ENCODE measurements around the gene LLGL1.

Gene LLGL1

GRCh38 chr17:18230288-18231141 is 5.1 kb downstream of the LLGL1 start:
- DNase-seq, result no peak

GRCh38 chr17:18231164-18231563 is 5.7 kb downstream of the LLGL1 start:
- no peak for DNase-seq

GRCh38 chr17:18233803-18234518 is 8.5 kb downstream of the LLGL1 start:
- no peak for DNase-seq

- DNase-seq, result no peak
Measured at GRCh38 chr17:18234853-18235380, 9.5 kb downstream of the LLGL1 start.

- DNase-seq, result no peak
Measured at GRCh38 chr17:18235743-18236256, 10.4 kb downstream of the LLGL1 start.

- DNase-seq, result no peak
Measured at GRCh38 chr17:18236494-18236893, 11.1 kb downstream of the LLGL1 start.

- DNase-seq, result no peak
Measured at GRCh38 chr17:18237461-18237860, 12.0 kb downstream of the LLGL1 start.

GRCh38 chr17:18238299-18238698 is 12.9 kb downstream of the LLGL1 start:
- DNase-seq, result no peak

- DNase-seq, result no peak
Measured at GRCh38 chr17:18240449-18240848, 15.0 kb downstream of the LLGL1 start.

- no peak for DNase-seq
Measured at GRCh38 chr17:18241229-18241871, 15.9 kb downstream of the LLGL1 start.

- DNase-seq, result no peak
Measured at GRCh38 chr17:18245038-18245776, 19.8 kb downstream of the LLGL1 start.

GRCh38 chr17:18246109-18246725 is 20.8 kb downstream of the LLGL1 start:
- no peak for DNase-seq

- no peak for DNase-seq
Measured at GRCh38 chr17:18246880-18247612, 21.6 kb downstream of the LLGL1 start.

- DNase-seq, result no peak
Measured at GRCh38 chr17:18247613-18248001, 22.2 kb downstream of the LLGL1 start.

- DNase-seq, result peak; percentile 58
Measured at GRCh38 chr17:18248300-18248731, 22.9 kb downstream of the LLGL1 start.

- DNase-seq, result no peak
Measured at GRCh38 chr17:18248811-18249210, 23.4 kb downstream of the LLGL1 start.

GRCh38 chr17:18250259-18250658 is 24.8 kb downstream of the LLGL1 start:
- DNase-seq, result no peak

- DNase-seq, result no peak
Measured at GRCh38 chr17:18250708-18251107, 25.3 kb downstream of the LLGL1 start.

- DNase-seq, result no peak
Measured at GRCh38 chr17:18251204-18251603, 25.8 kb downstream of the LLGL1 start.

GRCh38 chr17:18252160-18252559 is 26.7 kb downstream of the LLGL1 start:
- no peak for DNase-seq

GRCh38 chr17:18253187-18253884 is 27.9 kb downstream of the LLGL1 start:
- DNase-seq, result no peak

Measured in NCI-H1694 treated with DMSO at 0.1 percent for 48 hours (cell line).